WTC11 (cell line): ENCODE results near the gene FNIP1. TPM values are rescaled to one million over a fixed set of nuclear protein-coding genes. Genes with fewer than 3 reads are reported as not detected.

Source experiments
- ATAC-seq: fragments of 200-7000 bp; cut with Tn5 transposase; 2 replicates; pipeline ENCODE4 v1.10.0; 2021; ENCODE audit warnings: mild to moderate bottlenecking, moderate library complexity
- CTCF ChIA-PET: fragments of 300-600 bp; sonication (Branson Sonifier 250); formaldehyde crosslinking; loops from one replicate; lab custom pipeline; 2021; ENCODE audit warnings: antibody characterized with exemption; lab: Charles Lee
- POLR2A ChIA-PET: fragments of 350-600 bp; sonication (Branson Sonifier 250); formaldehyde crosslinking; loops from one replicate; lab custom pipeline; 2021; ENCODE audit warnings: antibody characterized with exemption; lab: Charles Lee
- DNase-seq: peaks from one replicate; pipeline ENCODE4 v3.0.0; 2021; ENCODE audit warnings: low spot score
- H3K27ac Mint-ChIP-seq: 2 replicates; pipeline ENCODE4 v1.8.0; 2021; ENCODE audit warnings: mixed read lengths
- H3K27me3 Mint-ChIP-seq: 2 replicates; pipeline ENCODE4 v1.8.0; 2021; ENCODE audit warnings: low read depth, mild to moderate bottlenecking, moderate library complexity, mixed read lengths
- H3K36me3 Mint-ChIP-seq: 2 replicates; pipeline ENCODE4 v1.8.0; 2021; ENCODE audit warnings: mixed read lengths
- H3K4me1 Mint-ChIP-seq: 2 replicates; pipeline ENCODE4 v1.8.0; 2022; ENCODE audit warnings: mixed read lengths
- H3K4me3 Mint-ChIP-seq: 2 replicates; pipeline ENCODE4 v1.8.0; 2021; ENCODE audit warnings: mild to moderate bottlenecking, moderate library complexity, mixed read lengths
- H3K9me3 Mint-ChIP-seq: 2 replicates; pipeline ENCODE4 v1.8.0; 2021; ENCODE audit warnings: mixed read lengths
- CREM ChIP-seq: sonication (generic); formaldehyde crosslinking; IDR thresholded peaks from 2 replicates; pipeline ENCODE4 v1.8.1; 2022; ENCODE audit warnings: mild to moderate bottlenecking, missing genetic modification reagents, moderate library complexity
- JUN ChIP-seq: sonication (generic); formaldehyde crosslinking; IDR thresholded peaks from 2 replicates; pipeline ENCODE4 v1.8.0; 2023; ENCODE audit warnings: mild to moderate bottlenecking, missing genetic modification reagents
- NFATC4 ChIP-seq: fragments of 250-450 bp; sonication (Bioruptor Pico); IDR thresholded peaks from 2 replicates; pipeline ENCODE4 v1.9.0; 2021; ENCODE audit warnings: mild to moderate bottlenecking
- NFE2L1 ChIP-seq: sonication (generic); formaldehyde crosslinking; IDR thresholded peaks from 2 replicates; pipeline ENCODE4 v1.8.1; 2023; ENCODE audit warnings: missing genetic modification reagents
- SMAD4 ChIP-seq: sonication (generic); formaldehyde crosslinking; IDR thresholded peaks from 2 replicates; pipeline ENCODE4 v1.8.0; 2022; ENCODE audit warnings: mild to moderate bottlenecking, missing genetic modification reagents
- SP1 ChIP-seq: sonication (generic); formaldehyde crosslinking; conservative IDR thresholded peaks from 2 replicates; pipeline ENCODE4 v1.8.1; 2022; ENCODE audit warnings: missing genetic modification reagents
- TEAD1 ChIP-seq: sonication (generic); formaldehyde crosslinking; IDR thresholded peaks from 2 replicates; pipeline ENCODE4 v1.8.0; 2022; ENCODE audit warnings: mild to moderate bottlenecking, missing genetic modification reagents
- TEAD4 ChIP-seq: sonication (generic); formaldehyde crosslinking; IDR thresholded peaks from 2 replicates; pipeline ENCODE4 v1.8.0; 2022; ENCODE audit warnings: mild to moderate bottlenecking, missing genetic modification reagents
- TP53 ChIP-seq: sonication (generic); formaldehyde crosslinking; IDR thresholded peaks from 2 replicates; pipeline ENCODE4 v1.8.1; 2023; ENCODE audit warnings: mild to moderate bottlenecking, missing genetic modification reagents
- ZNF219 ChIP-seq: sonication (generic); formaldehyde crosslinking; IDR thresholded peaks from 2 replicates; pipeline ENCODE4 v1.8.0; 2023; ENCODE audit warnings: missing genetic modification reagents, mild to moderate bottlenecking, borderline replicate concordance
- ZNF416 ChIP-seq: fragments of 250-450 bp; sonication (Bioruptor Pico); IDR thresholded peaks from 2 replicates; pipeline ENCODE4 v1.9.0; 2021; ENCODE audit warnings: mild to moderate bottlenecking, inconsistent platforms
- total RNA-seq: library from RNA; stranded (reverse); gene quantifications from 3 replicates; pipeline ENCODE4 v1.2.3, GENCODE V29; 2021
- TF ChIP-seq, protein P1 (sequence below): sonication (generic); formaldehyde crosslinking; IDR thresholded peaks from 2 replicates; pipeline ENCODE4 v1.8.0; 2023; ENCODE audit warnings: missing genetic modification reagents
- TF ChIP-seq, protein P2 (sequence below): sonication (generic); formaldehyde crosslinking; IDR thresholded peaks from 2 replicates; pipeline ENCODE4 v1.8.1; 2023; ENCODE audit warnings: mild to moderate bottlenecking, moderate library complexity, missing genetic modification reagents
- TF ChIP-seq, protein P3 (sequence below): sonication (generic); formaldehyde crosslinking; IDR thresholded peaks from 2 replicates; pipeline ENCODE4 v1.8.1; 2023; ENCODE audit warnings: mild to moderate bottlenecking, missing genetic modification reagents
- TF ChIP-seq, protein P4 (sequence below): fragments of 250-450 bp; sonication (Bioruptor Pico); IDR thresholded peaks from 2 replicates; pipeline ENCODE4 v1.9.0; 2021; ENCODE audit warnings: mild to moderate bottlenecking
- TF ChIP-seq, protein P5 (sequence below): sonication (generic); formaldehyde crosslinking; IDR thresholded peaks from 2 replicates; pipeline ENCODE4 v1.8.1; 2023; ENCODE audit warnings: mild to moderate bottlenecking, missing genetic modification reagents, borderline replicate concordance
- TF ChIP-seq, protein P6 (sequence below): sonication (generic); formaldehyde crosslinking; IDR thresholded peaks from 2 replicates; pipeline ENCODE4 v1.8.0; 2023; ENCODE audit warnings: missing genetic modification reagents, mild to moderate bottlenecking, borderline replicate concordance

The FNIP1 gene
- total RNA-seq, 1 experiment from 2014 or later = 17.2 TPM

DNA sequence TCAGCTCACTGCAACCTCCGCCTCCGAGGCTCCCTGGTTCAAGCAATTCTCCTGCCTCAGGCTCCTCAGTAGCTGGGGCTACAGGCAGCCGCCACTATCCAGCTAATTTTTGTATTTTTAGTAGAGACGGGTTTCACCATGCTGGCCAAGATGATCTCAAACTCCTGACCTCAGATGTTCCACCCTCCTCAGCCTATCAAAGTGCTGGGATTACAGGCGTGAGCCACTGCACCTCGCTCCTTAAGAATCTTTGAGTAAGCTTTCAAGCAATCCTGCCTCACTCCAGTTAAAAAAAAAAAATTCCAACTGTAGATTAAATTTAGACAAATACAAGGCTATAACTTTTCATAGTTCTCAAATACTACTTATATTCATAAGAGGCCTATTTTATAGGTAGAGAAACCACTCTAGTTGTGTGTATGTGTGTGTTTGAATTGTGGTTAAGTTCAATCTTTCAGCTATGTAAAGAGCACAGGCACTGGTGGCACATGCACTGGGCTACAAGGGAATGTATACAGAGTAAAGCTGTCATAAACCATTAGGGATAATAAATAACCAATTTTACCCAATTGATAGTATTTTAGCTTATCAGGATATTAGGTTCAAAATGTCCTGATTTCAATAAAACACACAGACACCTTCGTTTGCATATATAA, 111.2 kb downstream of the FNIP1 start:
- H3K4me3 Mint-ChIP-seq = no peak overlapping the region
- ATAC-seq (no peak), DNase-seq (no peak)
- H3K4me1 Mint-ChIP-seq = peaks cover 5% of the 10 kb centered on the region; the same call in 1 of the 2 replicates
- H3K9me3 Mint-ChIP-seq = peaks cover 4% of the 10 kb centered on the region
- H3K27me3 Mint-ChIP-seq = no peaks in the 10 kb centered on the region
- peaks cover 8% of the 10 kb centered on the region for H3K36me3 Mint-ChIP-seq
- H3K27ac Mint-ChIP-seq = no peak overlapping the region
- TF ChIP-seq, protein P1, sequence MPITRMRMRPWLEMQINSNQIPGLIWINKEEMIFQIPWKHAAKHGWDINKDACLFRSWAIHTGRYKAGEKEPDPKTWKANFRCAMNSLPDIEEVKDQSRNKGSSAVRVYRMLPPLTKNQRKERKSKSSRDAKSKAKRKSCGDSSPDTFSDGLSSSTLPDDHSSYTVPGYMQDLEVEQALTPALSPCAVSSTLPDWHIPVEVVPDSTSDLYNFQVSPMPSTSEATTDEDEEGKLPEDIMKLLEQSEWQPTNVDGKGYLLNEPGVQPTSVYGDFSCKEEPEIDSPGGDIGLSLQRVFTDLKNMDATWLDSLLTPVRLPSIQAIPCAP (CRISPR knock-in tag) = no peak
- no peak for TF ChIP-seq NFATC4 (CRISPR knock-in tag)
- no peak for TF ChIP-seq SP1 (CRISPR knock-in tag)
- TF ChIP-seq SMAD4 (CRISPR knock-in tag) = no peak
- TF ChIP-seq TEAD1 (CRISPR knock-in tag) = no peak
- TF ChIP-seq, protein P2, sequence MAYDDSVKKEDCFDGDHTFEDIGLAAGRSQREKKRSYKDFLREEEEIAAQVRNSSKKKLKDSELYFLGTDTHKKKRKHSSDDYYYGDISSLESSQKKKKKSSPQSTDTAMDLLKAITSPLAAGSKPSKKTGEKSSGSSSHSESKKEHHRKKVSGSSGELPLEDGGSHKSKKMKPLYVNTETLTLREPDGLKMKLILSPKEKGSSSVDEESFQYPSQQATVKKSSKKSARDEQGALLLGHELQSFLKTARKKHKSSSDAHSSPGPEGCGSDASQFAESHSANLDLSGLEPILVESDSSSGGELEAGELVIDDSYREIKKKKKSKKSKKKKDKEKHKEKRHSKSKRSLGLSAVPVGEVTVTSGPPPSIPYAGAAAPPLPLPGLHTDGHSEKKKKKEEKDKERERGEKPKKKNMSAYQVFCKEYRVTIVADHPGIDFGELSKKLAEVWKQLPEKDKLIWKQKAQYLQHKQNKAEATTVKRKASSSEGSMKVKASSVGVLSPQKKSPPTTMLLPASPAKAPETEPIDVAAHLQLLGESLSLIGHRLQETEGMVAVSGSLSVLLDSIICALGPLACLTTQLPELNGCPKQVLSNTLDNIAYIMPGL = no peak
- TF ChIP-seq CREM (CRISPR knock-in tag) = no peak
- TF ChIP-seq, protein P3, sequence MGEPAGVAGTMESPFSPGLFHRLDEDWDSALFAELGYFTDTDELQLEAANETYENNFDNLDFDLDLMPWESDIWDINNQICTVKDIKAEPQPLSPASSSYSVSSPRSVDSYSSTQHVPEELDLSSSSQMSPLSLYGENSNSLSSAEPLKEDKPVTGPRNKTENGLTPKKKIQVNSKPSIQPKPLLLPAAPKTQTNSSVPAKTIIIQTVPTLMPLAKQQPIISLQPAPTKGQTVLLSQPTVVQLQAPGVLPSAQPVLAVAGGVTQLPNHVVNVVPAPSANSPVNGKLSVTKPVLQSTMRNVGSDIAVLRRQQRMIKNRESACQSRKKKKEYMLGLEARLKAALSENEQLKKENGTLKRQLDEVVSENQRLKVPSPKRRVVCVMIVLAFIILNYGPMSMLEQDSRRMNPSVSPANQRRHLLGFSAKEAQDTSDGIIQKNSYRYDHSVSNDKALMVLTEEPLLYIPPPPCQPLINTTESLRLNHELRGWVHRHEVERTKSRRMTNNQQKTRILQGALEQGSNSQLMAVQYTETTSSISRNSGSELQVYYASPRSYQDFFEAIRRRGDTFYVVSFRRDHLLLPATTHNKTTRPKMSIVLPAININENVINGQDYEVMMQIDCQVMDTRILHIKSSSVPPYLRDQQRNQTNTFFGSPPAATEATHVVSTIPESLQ (CRISPR knock-in tag) = no peak
- TF ChIP-seq TEAD4 = no peak
- TF ChIP-seq, protein P4, sequence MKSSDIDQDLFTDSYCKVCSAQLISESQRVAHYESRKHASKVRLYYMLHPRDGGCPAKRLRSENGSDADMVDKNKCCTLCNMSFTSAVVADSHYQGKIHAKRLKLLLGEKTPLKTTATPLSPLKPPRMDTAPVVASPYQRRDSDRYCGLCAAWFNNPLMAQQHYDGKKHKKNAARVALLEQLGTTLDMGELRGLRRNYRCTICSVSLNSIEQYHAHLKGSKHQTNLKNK (CRISPR knock-in tag) = no peak
- TF ChIP-seq NFE2L1 = no peak
- TF ChIP-seq, protein P5, sequence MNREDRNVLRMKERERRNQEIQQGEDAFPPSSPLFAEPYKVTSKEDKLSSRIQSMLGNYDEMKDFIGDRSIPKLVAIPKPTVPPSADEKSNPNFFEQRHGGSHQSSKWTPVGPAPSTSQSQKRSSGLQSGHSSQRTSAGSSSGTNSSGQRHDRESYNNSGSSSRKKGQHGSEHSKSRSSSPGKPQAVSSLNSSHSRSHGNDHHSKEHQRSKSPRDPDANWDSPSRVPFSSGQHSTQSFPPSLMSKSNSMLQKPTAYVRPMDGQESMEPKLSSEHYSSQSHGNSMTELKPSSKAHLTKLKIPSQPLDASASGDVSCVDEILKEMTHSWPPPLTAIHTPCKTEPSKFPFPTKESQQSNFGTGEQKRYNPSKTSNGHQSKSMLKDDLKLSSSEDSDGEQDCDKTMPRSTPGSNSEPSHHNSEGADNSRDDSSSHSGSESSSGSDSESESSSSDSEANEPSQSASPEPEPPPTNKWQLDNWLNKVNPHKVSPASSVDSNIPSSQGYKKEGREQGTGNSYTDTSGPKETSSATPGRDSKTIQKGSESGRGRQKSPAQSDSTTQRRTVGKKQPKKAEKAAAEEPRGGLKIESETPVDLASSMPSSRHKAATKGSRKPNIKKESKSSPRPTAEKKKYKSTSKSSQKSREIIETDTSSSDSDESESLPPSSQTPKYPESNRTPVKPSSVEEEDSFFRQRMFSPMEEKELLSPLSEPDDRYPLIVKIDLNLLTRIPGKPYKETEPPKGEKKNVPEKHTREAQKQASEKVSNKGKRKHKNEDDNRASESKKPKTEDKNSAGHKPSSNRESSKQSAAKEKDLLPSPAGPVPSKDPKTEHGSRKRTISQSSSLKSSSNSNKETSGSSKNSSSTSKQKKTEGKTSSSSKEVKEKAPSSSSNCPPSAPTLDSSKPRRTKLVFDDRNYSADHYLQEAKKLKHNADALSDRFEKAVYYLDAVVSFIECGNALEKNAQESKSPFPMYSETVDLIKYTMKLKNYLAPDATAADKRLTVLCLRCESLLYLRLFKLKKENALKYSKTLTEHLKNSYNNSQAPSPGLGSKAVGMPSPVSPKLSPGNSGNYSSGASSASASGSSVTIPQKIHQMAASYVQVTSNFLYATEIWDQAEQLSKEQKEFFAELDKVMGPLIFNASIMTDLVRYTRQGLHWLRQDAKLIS (CRISPR knock-in tag) = no peak
- no peak for TF ChIP-seq JUN (CRISPR knock-in tag)
- no peak for TF ChIP-seq ZNF219
- TF ChIP-seq, protein P6, sequence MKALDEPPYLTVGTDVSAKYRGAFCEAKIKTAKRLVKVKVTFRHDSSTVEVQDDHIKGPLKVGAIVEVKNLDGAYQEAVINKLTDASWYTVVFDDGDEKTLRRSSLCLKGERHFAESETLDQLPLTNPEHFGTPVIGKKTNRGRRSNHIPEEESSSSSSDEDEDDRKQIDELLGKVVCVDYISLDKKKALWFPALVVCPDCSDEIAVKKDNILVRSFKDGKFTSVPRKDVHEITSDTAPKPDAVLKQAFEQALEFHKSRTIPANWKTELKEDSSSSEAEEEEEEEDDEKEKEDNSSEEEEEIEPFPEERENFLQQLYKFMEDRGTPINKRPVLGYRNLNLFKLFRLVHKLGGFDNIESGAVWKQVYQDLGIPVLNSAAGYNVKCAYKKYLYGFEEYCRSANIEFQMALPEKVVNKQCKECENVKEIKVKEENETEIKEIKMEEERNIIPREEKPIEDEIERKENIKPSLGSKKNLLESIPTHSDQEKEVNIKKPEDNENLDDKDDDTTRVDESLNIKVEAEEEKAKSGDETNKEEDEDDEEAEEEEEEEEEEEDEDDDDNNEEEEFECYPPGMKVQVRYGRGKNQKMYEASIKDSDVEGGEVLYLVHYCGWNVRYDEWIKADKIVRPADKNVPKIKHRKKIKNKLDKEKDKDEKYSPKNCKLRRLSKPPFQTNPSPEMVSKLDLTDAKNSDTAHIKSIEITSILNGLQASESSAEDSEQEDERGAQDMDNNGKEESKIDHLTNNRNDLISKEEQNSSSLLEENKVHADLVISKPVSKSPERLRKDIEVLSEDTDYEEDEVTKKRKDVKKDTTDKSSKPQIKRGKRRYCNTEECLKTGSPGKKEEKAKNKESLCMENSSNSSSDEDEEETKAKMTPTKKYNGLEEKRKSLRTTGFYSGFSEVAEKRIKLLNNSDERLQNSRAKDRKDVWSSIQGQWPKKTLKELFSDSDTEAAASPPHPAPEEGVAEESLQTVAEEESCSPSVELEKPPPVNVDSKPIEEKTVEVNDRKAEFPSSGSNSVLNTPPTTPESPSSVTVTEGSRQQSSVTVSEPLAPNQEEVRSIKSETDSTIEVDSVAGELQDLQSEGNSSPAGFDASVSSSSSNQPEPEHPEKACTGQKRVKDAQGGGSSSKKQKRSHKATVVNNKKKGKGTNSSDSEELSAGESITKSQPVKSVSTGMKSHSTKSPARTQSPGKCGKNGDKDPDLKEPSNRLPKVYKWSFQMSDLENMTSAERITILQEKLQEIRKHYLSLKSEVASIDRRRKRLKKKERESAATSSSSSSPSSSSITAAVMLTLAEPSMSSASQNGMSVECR (CRISPR knock-in tag) = no peak
- no peak for TF ChIP-seq TP53 (CRISPR knock-in tag)
- no peak for TF ChIP-seq ZNF416 (CRISPR knock-in tag)
- ChIA-PET POLR2A (no interaction called here), CTCF (no interaction called here)
